BLaER1 (cell line): Measurements from ENCODE around the gene ADAMTS2.
A peak's percentile ranks its signal among the peaks of the same experiment; 100 is the strongest.

Source experiments
- H3K27ac ChIP-seq: shearing (Covaris generic); formaldehyde crosslinking; 2 replicates; pipeline ENCODE4 v1.8.1; 2022
- H3K27me3 ChIP-seq: shearing (Covaris generic); formaldehyde crosslinking; 2 replicates; pipeline ENCODE4 v1.8.1; 2022
- H3K36me3 ChIP-seq: shearing (Covaris generic); formaldehyde crosslinking; 2 replicates; pipeline ENCODE4 v1.8.1; 2022
- H3K4me1 ChIP-seq: shearing (Covaris generic); formaldehyde crosslinking; 2 replicates; pipeline ENCODE4 v1.8.1; 2022
- H3K4me2 ChIP-seq: shearing (Covaris generic); formaldehyde crosslinking; 2 replicates; pipeline ENCODE4 v1.8.1; 2022
- H3K4me3 ChIP-seq: shearing (Covaris generic); formaldehyde crosslinking; 2 replicates; pipeline ENCODE4 v1.8.1; 2022
- H3K9ac ChIP-seq: shearing (Covaris generic); formaldehyde crosslinking; 2 replicates; pipeline ENCODE4 v1.8.1; 2022
- H3K9me3 ChIP-seq: shearing (Covaris generic); formaldehyde crosslinking; 2 replicates; pipeline ENCODE4 v1.8.1; 2022
- H4K20me1 ChIP-seq: shearing (Covaris generic); formaldehyde crosslinking; 2 replicates; pipeline ENCODE4 v1.8.1; 2022
- Cebpa-rat ChIP-seq: shearing (Covaris generic); IDR thresholded peaks from 2 replicates; pipeline ENCODE4 v1.8.1; 2022

Gene ADAMTS2

DNA sequence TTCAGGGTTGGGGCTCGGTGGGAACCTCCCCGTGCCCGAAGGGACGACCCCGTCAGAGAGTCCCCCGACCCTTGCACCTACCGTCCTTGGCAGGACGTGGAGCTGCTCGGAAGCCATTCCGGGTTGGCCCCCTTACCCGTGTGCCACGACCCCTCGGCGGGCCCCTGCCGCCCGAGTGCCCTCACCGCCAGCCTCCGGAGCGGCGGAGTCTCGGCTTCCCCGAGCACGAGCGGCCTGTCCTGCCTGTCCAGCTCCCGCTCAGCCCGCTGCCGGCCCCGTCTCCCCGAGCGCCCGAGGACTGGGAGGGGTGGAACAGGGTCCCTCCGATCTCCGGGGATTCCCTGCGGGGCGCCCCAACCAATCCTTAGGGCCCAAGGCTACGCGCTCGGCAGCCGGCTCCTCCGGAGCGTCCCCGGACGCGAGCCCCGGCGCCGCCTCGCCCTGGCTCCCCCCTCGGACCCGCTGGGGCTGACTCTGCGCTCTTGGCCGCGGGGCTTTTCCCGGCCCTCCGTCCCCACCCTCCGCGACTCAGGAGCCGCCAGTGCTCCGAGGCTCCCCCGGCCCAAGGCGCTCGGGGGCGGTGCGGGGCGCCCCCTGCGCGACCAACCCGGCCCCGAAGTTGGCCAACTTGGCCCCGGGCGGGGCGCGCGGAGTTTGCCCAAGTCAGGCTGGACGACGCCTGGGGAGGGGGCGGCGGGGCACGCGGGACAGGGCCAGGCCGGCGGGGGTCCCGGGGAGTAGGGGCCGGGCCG is 654 bp downstream of the ADAMTS2 start:
- Histone ChIP-seq H3K4me2 (peak overlapping the region; percentile 100), H3K27me3 (peaks cover 94% of the 10 kb centered on the region), H3K27ac (no peak overlapping the region), H3K4me3 (peak overlapping the region; percentile 72), H3K9ac (peak overlapping the region; percentile 48; the same call in 1 of the 2 replicates), H3K36me3 (no peaks in the 10 kb centered on the region), H3K9me3 (no peaks in the 10 kb centered on the region), H4K20me1 (peaks cover 39% of the 10 kb centered on the region), H3K4me1 (peaks cover 23% of the 10 kb centered on the region)
- no peak for TF ChIP-seq Cebpa-rat

DNA sequence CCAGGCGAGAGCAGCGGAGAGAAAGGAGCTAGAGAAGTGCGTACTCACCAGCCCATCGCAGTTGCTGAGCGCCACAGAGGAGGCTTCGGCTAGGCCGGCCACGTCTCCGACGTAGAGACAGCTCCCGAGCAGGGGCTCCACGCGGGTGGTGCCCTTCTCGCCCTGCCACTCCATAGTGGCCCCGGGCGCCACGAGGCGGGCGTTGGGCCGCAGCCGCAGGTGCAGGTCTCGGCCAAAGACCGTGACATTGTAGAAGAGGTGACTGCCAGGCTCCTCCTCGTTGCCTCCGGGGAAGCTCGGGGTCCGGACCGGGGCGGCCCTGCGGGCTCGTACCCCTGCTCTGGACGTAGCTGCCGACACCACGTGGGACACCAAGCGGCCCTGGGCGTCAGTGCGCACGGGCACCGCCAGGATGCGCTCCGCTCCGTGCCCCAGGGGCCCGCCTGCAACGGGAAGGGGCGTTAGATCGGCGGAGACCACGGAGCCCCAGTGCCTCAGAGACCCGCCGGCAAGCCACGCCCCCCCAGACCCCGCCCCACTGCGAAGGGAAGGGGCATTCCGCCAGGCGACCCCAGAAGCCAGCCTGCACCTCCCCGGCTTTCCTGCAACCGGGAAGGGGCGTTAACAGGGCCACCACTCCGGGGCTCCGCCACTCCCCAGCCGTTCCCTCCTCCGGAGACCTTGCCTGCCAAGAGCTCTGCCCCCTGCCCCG is 1.4 kb downstream of the ADAMTS2 start:
- no peaks in the 10 kb centered on the region for H3K9me3 ChIP-seq
- peak overlapping the region; percentile 72 for H3K4me3 ChIP-seq
- H3K4me2 ChIP-seq, result peak overlapping the region; percentile 100
- TF ChIP-seq Cebpa-rat, result no peak
- peak overlapping the region; percentile 48; the same call in 1 of the 2 replicates for H3K9ac ChIP-seq
- no peak overlapping the region for H3K27ac ChIP-seq
- peaks cover 23% of the 10 kb centered on the region for H3K4me1 ChIP-seq
- H3K36me3 ChIP-seq, result no peaks in the 10 kb centered on the region
- peaks cover 89% of the 10 kb centered on the region for H3K27me3 ChIP-seq
- H4K20me1 ChIP-seq, result peaks cover 39% of the 10 kb centered on the region

DNA sequence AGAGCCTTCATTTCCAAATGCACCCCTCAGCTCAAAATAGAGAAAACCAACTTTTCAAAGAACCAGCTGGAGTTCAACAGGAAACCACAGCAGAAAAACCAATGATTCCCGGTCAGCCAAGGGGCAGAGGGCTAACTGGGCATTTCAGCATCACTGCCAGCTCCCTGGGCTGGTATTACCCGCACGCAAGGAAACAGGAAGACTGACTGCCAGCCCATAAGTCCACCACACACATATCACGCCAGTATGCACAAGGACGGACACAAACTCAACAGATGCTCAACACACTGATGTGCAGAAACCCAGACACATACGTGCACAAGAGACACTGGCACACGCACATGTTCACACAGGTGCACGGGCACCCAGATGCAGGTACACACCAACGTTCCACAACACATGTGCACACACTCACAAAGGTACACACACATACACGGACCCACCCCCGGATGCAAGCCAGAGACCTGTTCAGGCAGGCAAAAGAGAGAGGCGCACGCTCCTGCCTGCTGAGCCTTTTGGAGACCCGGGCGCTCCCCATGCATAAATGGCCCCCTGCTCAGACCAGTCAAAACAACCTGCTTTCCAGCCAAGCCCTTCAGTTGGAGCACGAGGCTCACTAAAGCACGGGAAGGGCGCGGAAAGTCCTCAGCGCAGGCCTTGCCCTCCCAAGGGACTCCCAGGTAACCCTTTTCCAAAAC is 2.1 kb downstream of the ADAMTS2 start:
- H4K20me1 ChIP-seq, result peaks cover 39% of the 10 kb centered on the region
- no peak for TF ChIP-seq Cebpa-rat
- peak overlapping the region; percentile 72 for H3K4me3 ChIP-seq
- no peaks in the 10 kb centered on the region for H3K36me3 ChIP-seq
- H3K9ac ChIP-seq, result no peak overlapping the region
- H3K4me1 ChIP-seq, result peaks cover 23% of the 10 kb centered on the region
- H3K4me2 ChIP-seq, result peak overlapping the region; percentile 100
- peaks cover 82% of the 10 kb centered on the region for H3K27me3 ChIP-seq
- no peak overlapping the region for H3K27ac ChIP-seq
- H3K9me3 ChIP-seq, result no peaks in the 10 kb centered on the region

DNA sequence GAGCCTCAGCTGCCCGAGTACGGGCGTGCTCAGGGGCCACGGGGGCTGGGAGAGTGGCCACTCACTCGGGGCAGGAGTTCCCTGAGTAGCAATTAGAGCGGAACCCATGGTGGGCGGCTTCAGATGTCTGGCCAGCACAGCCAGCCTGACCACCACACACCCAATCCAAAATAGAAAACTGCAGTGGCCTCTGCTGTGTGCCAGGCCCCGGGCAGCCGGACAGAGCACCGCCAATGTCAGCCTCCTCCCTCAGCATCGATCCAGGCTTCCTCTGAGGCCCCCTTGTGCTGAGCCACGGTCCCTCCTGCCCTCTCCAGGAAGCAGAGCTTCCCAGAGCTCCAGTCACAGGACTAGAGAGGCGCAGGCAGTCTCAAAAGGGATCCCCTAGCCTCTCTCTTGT is 2.7 kb downstream of the ADAMTS2 start:
- Histone ChIP-seq H4K20me1 (peaks cover 39% of the 10 kb centered on the region), H3K9me3 (no peaks in the 10 kb centered on the region), H3K4me3 (no peak overlapping the region), H3K4me1 (peaks cover 23% of the 10 kb centered on the region), H3K9ac (no peak overlapping the region), H3K36me3 (no peaks in the 10 kb centered on the region), H3K4me2 (peak overlapping the region; percentile 100; the same call in 1 of the 2 replicates), H3K27ac (no peak overlapping the region), H3K27me3 (peaks cover 76% of the 10 kb centered on the region)
- TF ChIP-seq Cebpa-rat, result no peak

DNA sequence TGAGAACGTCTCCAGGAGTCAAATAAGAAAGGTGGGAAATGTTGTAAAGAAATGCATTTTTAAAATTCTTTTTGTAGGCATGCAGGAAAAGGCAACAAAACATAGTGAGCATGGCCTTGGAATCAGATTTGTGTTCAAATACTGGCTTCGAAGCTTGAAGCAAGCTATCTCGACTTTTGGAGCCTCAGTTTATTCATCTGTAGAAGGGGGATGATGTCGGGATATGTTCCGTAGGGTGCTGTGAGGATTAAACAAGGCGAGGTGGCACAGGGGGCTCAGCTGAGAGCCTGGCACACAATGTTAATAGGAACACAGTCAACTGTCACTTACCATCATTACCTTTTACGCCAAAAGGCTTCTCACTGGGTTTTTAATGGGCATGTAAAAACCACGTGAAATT is 4.8 kb downstream of the ADAMTS2 start:
- H3K36me3 ChIP-seq, result no peaks in the 10 kb centered on the region
- no peak overlapping the region for H3K4me2 ChIP-seq
- H3K4me3 ChIP-seq, result no peak overlapping the region
- H3K4me1 ChIP-seq, result peaks cover 23% of the 10 kb centered on the region
- no peak for TF ChIP-seq Cebpa-rat
- H3K27me3 ChIP-seq, result peaks cover 55% of the 10 kb centered on the region
- no peak overlapping the region for H3K9ac ChIP-seq
- no peaks in the 10 kb centered on the region for H3K9me3 ChIP-seq
- H3K27ac ChIP-seq, result no peak overlapping the region
- H4K20me1 ChIP-seq, result peaks cover 29% of the 10 kb centered on the region

DNA sequence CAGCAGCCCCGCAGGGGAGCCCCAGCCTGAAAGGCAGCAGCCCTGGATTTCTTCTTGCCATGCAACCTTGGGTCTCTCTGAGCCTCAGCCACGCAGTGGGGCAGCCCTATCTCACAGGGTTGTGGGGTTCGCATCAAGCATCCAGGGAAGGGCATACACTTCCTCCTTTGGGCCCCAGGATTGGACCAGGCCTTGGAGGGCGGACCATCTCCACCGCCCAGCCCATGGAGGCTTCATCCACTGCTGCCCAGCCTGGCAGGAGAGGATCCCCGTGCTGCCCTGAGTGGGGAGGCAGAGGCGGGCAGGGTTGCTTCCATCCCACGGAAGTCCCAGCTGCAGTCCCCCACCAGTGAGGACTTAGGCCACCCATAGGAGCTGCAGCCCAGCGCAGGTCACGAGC is 5.3 kb downstream of the ADAMTS2 start:
- Histone ChIP-seq H3K27me3 (peaks cover 51% of the 10 kb centered on the region), H3K9ac (no peak overlapping the region), H4K20me1 (peaks cover 29% of the 10 kb centered on the region), H3K4me2 (no peak overlapping the region), H3K27ac (no peak overlapping the region), H3K4me1 (peaks cover 23% of the 10 kb centered on the region), H3K9me3 (no peaks in the 10 kb centered on the region), H3K4me3 (no peak overlapping the region), H3K36me3 (no peaks in the 10 kb centered on the region)
- no peak for TF ChIP-seq Cebpa-rat

DNA sequence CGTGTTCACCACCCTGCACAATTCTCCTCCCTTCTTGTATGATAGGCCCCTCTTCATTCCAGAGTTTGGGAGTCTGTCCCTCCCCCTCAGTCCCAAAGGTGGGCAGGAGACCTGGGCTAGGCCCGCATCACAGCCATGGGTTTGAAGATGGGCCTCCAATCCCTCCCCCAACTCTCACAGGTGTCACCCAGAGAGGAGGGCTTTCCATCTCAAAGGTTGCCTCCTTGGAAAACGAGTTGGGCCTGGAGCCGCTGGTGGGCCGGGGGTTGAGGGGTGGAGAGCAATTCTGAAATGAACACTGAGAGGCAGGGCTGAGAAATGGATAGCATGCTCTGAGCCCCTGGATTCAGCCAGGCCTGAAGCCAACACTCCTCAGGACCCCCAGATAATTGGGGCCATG is 6.2 kb downstream of the ADAMTS2 start:
- Histone ChIP-seq H3K4me2 (no peak overlapping the region), H3K9ac (no peak overlapping the region), H3K27ac (no peak overlapping the region), H3K4me3 (no peak overlapping the region), H3K4me1 (peaks cover 16% of the 10 kb centered on the region), H3K27me3 (peaks cover 42% of the 10 kb centered on the region), H3K9me3 (no peaks in the 10 kb centered on the region), H3K36me3 (no peaks in the 10 kb centered on the region), H4K20me1 (peaks cover 19% of the 10 kb centered on the region)
- no peak for TF ChIP-seq Cebpa-rat

DNA sequence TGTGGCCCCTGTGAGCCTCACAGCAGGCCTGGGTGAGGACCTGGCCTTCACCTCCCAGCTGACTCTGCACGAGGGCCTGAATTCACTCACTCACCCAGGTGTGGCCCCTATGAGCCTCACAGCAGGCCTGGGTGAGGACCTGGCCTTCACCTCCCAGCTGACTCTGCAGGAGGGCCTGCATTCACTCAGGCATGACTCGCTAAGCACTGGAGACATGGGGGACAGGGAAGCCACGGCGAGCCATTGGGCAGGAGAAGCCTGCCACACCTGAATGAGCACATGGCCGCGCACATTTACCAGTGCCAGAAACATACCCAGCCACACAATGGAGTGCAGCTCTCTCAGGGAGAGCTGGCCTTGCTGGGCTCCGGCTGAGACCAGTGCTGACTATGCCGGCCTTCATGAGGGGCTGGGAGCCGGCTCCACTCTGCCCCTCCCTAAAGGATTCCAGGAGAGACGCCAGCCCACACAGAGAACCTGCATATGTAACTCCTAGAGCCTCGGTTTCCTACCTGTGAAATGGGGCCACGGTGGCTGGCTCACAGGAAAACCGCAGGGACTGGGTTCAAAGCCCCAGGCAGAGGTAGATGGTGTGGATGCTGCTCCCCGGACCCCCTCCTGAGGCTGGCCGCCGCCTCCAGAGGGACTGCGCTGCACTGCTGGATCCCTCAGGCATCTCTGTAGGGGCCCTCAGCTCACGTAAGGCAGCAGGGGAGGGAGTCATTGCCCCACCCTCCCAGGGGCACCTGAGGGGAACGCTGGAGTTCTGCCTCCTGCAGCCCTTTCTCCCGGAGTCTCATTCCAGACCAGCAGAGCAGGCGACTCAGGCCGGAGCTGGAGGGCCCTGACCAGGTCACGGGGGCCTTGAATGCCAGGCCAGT is 7.2 kb downstream of the ADAMTS2 start:
- no peak overlapping the region for H3K4me3 ChIP-seq

More for the DNA sequence above, 7.2 kb downstream of the ADAMTS2 start:
- Histone ChIP-seq H3K36me3 (no peaks in the 10 kb centered on the region), H3K4me2 (no peak overlapping the region), H3K27me3 (peaks cover 32% of the 10 kb centered on the region), H3K27ac (no peak overlapping the region), H3K4me1 (peaks cover 7% of the 10 kb centered on the region), H4K20me1 (peaks cover 9% of the 10 kb centered on the region), H3K9ac (no peak overlapping the region), H3K9me3 (no peaks in the 10 kb centered on the region)
- TF ChIP-seq Cebpa-rat, result no peak
